GM12892 (cell line): ENCODE measurements around the gene FILIP1L.

Experiments
- POLR2A ChIP-seq: IDR thresholded peaks from 2 replicates; pipeline ENCODE4 v1.6.1; 2011; ENCODE audit warnings: low read depth, low read length, control low read depth
- POLR2AphosphoS5 ChIP-seq: IDR thresholded peaks from 2 replicates; pipeline ENCODE4 v1.6.1; 2011; ENCODE audit warnings: low read depth, low read length, control low read depth
- TAF1 ChIP-seq: IDR thresholded peaks from 2 replicates; pipeline ENCODE4 v1.6.1; 2011; ENCODE audit warnings: low read depth, mild to moderate bottlenecking, control low read depth, low read length, borderline replicate concordance

GRCh38 chr3:100097919-100098783 is 16.1 kb downstream of the FILIP1L start:
- TF ChIP-seq TAF1 = no peak
- TF ChIP-seq POLR2AphosphoS5 = no peak
- no peak for TF ChIP-seq POLR2A
